Upper lobe of right lung (tissue), 1 donor: Measurements from ENCODE around the gene PDE3A. TPM values are rescaled to one million over a fixed set of nuclear protein-coding genes. Genes with fewer than 3 reads are reported as not detected.

Experiments used
- ATAC-seq: fragments of 200-7000 bp; cut with Tn5 transposase; one replicate; pipeline ENCODE4 v1.9.1; 2020; ENCODE audit warnings: mild to moderate bottlenecking, moderate library complexity
- DNase-seq: peaks from one replicate; pipeline ENCODE4 v3.0.0-alpha.2; 2020
- H3K27ac ChIP-seq: fragments of 200-600 bp; one replicate; pipeline ENCODE4 v1.8.0; 2022
- H3K27me3 ChIP-seq: fragments of 200-600 bp; one replicate; pipeline ENCODE4 v1.8.0; 2022; ENCODE audit warnings: mild to moderate bottlenecking
- H3K36me3 ChIP-seq: fragments of 200-600 bp; one replicate; pipeline ENCODE4 v1.8.0; 2022
- H3K4me1 ChIP-seq: fragments of 200-600 bp; one replicate; pipeline ENCODE4 v1.8.0; 2022
- H3K4me3 ChIP-seq: fragments of 200-600 bp; one replicate; pipeline ENCODE4 v1.8.0; 2022; ENCODE audit warnings: mild to moderate bottlenecking
- H3K9me3 ChIP-seq: fragments of 200-600 bp; one replicate; pipeline ENCODE4 v1.8.0; 2022
- CTCF ChIP-seq: fragments of 200-600 bp; IDR thresholded peaks from one replicate; pipeline ENCODE4 v1.8.0; 2022; ENCODE audit warnings: antibody characterized with exemption
- intact Hi-C: fragments of 100-400 bp; cut with DNase I; formaldehyde crosslinking; loops from one replicate; pipeline ENCODE4 v1.11.0; 2022
- total RNA-seq: library from RNA; stranded (reverse); fragmentation: NEBNext Ultra II Directional; extraction: Animal tissue kit (Norgen Biotek cat#: 25700); gene quantifications from one replicate; pipeline ENCODE4 v1.2.1, GENCODE V29; 2021
- donor health status: DM: no; HTN: yes; CAD: no; lungs with severe emphysema.

PDE3A gene
- total RNA-seq, 1 donor from 2014 or later = 8.4 TPM

- ATAC-seq (no peak), DNase-seq (no peak)
- intact Hi-C loops = no loop called here
- Histone ChIP-seq H3K36me3 (no peaks in the 10 kb centered on the region), H3K27ac (no peak overlapping the region), H3K9me3 (no peaks in the 10 kb centered on the region), H3K4me3 (no peak overlapping the region), H3K27me3 (no peaks in the 10 kb centered on the region), H3K4me1 (peaks cover 9% of the 10 kb centered on the region)
- no peak for TF ChIP-seq CTCF
These were observed 82.3 kb downstream of the PDE3A start for GRCh38 chr12:20450591-20451180.

- no peaks in the 10 kb centered on the region for H3K9me3 ChIP-seq
- no peak for DNase-seq
- intact Hi-C loops = no loop called here
These were observed 83.4 kb downstream of the PDE3A start for GRCh38 chr12:20451761-20452160.

GRCh38 chr12:20452496-20453010, 84.2 kb downstream of the PDE3A start:
- Histone ChIP-seq H3K4me1 (peaks cover 9% of the 10 kb centered on the region), H3K27me3 (no peaks in the 10 kb centered on the region), H3K36me3 (no peaks in the 10 kb centered on the region), H3K9me3 (no peaks in the 10 kb centered on the region), H3K27ac (no peak overlapping the region), H3K4me3 (no peak overlapping the region)
- ATAC-seq = no peak
- no peak for DNase-seq
- intact Hi-C loops = no loop called here
- TF ChIP-seq CTCF = no peak

More at GRCh38 chr12:20451761-20452160, 83.4 kb downstream of the PDE3A start:
- Histone ChIP-seq H3K4me1 (peaks cover 9% of the 10 kb centered on the region), H3K36me3 (no peaks in the 10 kb centered on the region), H3K4me3 (no peak overlapping the region), H3K27me3 (no peaks in the 10 kb centered on the region), H3K27ac (no peak overlapping the region)
- no peak for TF ChIP-seq CTCF
- no peak for ATAC-seq

GRCh38 chr12:20453756-20454310, 85.5 kb downstream of the PDE3A start:
- TF ChIP-seq CTCF = no peak
- Histone ChIP-seq H3K36me3 (no peaks in the 10 kb centered on the region), H3K4me3 (no peak overlapping the region), H3K27me3 (no peaks in the 10 kb centered on the region), H3K9me3 (no peaks in the 10 kb centered on the region), H3K4me1 (peaks cover 9% of the 10 kb centered on the region), H3K27ac (no peak overlapping the region)
- DNase-seq = no peak
- no peak for ATAC-seq
- intact Hi-C loops = no loop called here

- no peak overlapping the region for H3K4me3 ChIP-seq
- H3K27me3 ChIP-seq = no peaks in the 10 kb centered on the region
- H3K9me3 ChIP-seq = no peaks in the 10 kb centered on the region
- DNase-seq (no peak), ATAC-seq (no peak)
- H3K36me3 ChIP-seq = no peaks in the 10 kb centered on the region
- H3K4me1 ChIP-seq = peaks cover 9% of the 10 kb centered on the region
- intact Hi-C loops = no loop called here
- no peak overlapping the region for H3K27ac ChIP-seq
- TF ChIP-seq CTCF = no peak
These were observed 86.8 kb downstream of the PDE3A start for GRCh38 chr12:20455001-20455706.
